Activated T-helper 9 cell treated with anti-CD3 and anti-CD28 coated beads, Interleukin-2, amount 50 U/mL, for 16 hours (primary cell): ENCODE measurements around the gene LKAAEAR1.

ENCODE experiments used
- DNase-seq: peaks from one replicate; pipeline ENCODE4 v3.0.0-alpha.2; 2020; ENCODE audit warnings: low read depth

The LKAAEAR1 gene

GRCh38 chr20:64036346-64037198 is 47.6 kb downstream of the LKAAEAR1 start:
- no peak for DNase-seq

GRCh38 chr20:64035933-64036345 is 48.3 kb downstream of the LKAAEAR1 start, which contains the start of gene C20orf204:
Gene C20orf204, plus strand, starts transcription at chr20:64036182. Its CDS starts 142 bp downstream, at chr20:64036324.
- no peak for DNase-seq

- DNase-seq = no peak
Measured at GRCh38 chr20:64035066-64035932, 48.9 kb downstream of the LKAAEAR1 start.

GRCh38 chr20:64033981-64034493 is 50.2 kb downstream of the LKAAEAR1 start:
- no peak for DNase-seq
